GM21367 (cell line): Measurements from ENCODE around the gene SMO.
A peak's percentile ranks its signal among the peaks of the same experiment; 100 is the strongest.

Experiments
- ATAC-seq: cut with Tn5 transposase; IDR thresholded peaks from one replicate; pipeline ENCODE4 v1.9.1; 2021; ENCODE audit not compliant: unreplicated experiment

Gene SMO

DNA sequence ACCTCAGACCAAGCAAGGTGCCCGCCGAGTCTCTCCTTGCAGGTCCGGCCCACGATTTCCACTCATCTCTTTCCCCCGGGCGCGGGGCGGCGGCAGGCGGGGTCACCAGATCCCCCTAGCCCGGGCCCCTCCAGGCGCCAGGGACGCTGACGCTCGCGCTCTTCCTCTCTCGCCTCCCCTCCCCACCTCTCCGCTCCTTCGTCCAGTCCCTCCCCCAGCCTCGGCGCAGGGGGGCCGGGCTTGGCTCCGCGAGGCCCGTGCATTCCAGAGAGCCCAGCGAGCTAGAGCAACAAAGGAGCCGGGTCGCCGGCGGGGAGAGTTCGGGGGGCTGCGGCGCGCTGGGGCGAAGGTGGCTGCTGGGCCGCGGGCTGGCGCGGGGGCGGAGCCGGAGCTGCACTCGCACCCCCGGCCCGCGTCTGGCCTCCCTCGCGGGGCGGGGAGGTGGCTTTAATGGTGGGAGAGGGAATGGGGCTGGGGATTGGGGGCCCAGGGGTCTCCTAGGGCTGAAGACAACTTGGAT, at the start of gene SMO:
SMO (plus strand) TSS at position 262 of the 520 bp plus-strand sequence. CDS start 519 bp downstream, outside the sequence.
- no peak for ATAC-seq

DNA sequence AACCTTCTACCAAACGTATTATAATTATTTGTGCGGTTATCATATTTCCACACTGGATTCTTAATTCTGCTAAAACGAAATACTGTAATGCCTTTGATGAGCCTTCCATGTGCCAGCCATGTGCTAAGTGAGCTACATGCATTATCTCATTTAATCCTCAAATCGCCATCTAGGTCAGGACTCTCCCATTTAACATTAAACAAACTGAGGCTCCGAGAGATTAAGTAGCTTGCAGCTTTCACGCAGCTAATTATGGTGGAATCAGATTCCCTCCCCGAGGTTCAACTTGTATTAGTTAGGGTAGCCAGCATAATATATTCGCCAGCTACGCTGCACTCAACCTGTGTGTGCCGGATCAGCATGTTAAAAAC, 44.7 kb upstream of the SMO start:
- ATAC-seq, result no peak

DNA sequence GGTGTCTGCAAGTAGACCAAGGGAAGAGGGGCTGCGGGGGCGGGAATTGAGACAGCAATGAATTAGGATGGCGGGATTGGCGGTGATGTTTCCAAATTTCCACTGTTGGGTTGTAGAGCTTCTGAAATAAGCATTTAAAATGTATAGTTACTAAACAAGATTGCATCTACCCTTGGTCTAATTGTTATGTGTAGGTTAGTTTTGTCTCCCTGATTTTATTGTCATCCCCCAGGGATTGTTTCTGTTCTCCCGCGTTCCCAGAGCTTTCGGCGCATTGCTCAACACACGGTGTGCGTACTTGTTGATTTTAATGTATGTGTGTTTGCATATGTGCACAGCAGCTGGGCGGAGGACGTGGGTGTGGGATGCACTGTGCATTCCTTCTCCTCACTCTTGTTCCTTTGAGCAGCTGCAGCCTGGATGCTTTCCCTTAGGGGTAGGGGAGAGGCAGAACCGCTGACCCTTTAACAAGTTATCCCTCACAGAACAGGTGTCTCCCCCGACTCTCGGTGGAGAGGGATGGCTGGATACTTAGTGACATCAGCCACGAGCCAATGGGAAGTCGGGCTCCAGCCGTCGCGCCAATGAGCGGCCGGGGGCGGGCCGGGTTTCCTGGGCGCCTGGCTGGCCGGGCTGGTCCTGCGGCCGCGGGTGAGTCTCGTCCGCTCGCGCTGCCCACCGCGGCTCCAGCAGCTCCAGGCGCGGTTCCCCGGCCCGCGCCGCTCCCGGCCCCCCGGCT, 44.2 kb upstream of the SMO start, which contains the start of gene TSPAN33:
TSPAN33 (plus strand) TSS at position 613 of the 739 bp plus-strand sequence. CDS start 274 bp downstream, outside the sequence.
- ATAC-seq, result peak; percentile 64

DNA sequence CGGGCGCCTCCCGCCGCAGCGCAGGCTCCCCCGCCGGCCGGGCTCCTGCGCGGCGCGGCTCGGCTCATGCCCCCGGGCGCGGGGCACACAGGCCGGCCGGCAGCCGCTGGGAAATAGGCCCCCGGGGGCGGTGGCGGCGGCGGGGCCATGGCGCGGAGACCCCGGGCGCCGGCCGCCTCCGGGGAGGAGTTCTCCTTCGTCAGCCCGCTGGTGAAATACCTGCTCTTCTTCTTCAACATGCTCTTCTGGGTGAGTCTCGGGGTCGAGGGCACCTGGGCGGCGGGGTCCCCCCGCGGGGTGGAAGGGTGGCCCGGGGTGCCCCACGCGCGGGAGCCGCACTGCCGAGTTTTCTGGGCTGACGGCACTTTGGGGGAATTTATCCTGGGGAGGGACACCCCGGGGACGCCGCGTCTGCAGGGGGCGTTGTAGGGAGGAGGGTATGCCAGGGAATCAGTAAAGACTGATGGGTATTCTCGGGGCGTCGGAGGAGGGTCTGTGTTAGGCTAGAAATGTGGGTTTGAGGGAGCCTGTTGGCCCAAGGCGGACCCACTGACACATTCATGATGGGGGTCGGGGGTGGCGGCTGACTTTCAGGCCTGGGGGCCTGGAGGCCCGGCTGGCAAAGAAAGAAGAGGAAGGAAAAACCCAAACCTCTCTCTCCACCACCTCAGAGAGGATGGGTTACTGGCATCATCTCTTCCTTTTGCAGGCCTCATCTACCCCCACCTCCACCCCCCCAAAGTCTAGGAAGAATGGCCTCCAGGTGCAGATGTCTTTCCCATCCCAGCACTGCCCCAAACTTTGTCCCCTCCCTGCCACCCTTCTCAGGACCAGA, 43.4 kb upstream of the SMO start:
- peak; percentile 12 for ATAC-seq

DNA sequence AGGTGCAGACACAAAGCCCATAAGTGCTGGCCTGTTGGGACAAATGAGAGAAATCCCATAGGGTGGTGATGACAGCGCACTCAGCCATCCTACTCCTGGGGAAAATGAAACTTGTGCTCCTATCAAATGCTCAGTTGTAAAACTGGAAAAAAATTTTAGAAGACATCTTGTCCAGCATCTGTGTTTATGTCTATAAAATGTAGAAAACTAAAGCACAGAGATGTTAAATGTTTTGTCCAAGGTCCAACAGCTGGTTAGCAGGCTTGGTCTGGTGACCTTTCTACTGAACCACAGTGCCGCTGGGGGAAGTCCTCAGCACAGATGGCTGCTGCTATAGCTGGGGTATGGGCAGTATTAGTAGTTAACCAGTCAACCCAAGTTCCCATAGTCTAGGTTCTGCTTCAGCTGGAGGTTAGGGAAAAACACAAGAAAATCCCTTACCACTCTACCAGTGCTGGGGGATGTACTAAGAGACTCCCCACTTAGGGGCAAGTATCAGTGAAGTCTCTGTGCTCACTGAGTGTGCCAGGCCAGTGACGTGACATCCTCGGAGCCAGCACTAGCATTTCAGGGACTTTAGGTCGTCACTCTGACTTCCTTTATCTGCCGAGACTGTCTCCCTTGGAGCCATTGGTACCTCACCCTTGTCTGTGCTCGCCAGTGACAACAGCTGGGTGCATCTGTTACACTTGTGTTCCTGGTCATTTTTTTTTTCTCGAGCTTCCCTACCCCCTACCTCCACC, 42.0 kb upstream of the SMO start:
- peak; percentile 43 for ATAC-seq

DNA sequence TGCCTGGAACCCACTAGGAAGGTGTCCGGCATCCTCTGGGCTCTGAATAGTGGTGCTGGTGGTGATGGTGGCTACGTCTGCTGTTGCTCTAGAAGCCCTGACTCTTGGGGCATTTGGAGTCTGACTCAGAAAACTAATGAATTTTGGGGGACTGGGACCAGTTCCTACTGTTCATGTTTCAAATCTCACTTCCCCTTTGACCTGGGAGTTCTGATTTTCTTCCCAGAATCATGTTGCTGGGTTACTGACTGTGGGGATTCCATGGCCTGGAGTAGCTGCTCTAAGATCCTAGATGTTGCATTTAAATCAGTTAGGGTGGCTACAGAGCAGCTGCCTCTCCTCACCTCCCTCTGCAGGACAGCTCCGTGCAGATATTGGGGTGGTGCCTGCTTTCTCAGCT, 40.7 kb upstream of the SMO start:
- ATAC-seq, result no peak

DNA sequence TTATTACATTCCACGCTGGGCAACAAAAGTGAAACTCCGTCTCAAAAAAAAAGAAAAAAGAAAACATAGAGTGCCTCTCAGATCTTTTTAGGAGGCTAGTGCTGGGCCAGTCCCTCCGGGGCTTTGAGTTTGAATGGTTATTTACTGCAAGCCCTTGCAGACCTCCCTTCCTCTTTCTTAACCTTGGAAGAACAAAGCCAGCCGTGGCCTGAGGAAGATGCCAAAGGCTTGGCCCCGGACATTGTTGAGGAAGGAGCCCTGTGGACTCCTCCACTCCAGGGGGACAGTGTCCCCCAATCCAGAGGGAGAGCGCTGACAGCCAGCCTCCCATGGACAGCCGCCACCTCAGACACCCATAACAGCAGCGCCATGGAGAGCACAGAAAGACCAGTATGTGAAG, 38.9 kb upstream of the SMO start:
- no peak for ATAC-seq

DNA sequence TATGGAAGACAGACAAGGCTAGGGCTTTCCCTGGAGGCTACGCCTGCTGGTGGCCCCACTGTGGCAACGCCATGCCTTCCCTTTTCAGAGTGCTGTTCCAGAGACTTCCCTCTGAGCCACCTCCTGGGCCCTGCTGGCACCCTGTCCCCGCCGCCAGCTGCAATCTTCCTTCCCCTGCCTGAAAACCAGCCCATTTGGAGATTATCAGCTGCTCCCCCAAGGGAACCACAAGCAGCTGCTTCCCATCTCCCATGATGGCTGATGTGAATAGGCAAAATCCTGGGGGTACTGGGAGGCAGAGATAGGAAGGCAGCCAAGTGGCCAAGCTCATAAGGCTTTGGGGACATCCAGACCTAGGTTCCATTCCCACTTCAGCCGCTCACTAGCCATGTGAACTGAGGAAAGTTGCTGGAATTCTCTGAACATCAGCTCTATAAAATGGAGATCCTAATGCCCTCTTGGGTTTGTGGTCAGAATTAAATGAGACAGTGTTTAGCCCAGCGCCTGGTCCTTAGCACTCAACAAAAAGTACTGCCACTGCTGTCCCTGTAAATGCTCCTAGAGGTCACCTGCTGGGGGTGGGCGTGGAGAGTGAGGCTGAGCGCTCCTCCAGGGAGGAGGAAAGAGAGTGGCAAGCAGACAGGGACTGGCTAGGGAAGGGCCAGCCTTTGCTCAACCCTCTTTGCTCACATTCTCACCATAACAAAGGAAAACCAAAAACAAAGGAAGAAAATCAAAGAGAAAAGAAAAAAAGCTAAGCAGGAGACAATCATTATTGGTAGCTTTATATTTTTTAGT, 38.0 kb upstream of the SMO start:
- no peak for ATAC-seq

DNA sequence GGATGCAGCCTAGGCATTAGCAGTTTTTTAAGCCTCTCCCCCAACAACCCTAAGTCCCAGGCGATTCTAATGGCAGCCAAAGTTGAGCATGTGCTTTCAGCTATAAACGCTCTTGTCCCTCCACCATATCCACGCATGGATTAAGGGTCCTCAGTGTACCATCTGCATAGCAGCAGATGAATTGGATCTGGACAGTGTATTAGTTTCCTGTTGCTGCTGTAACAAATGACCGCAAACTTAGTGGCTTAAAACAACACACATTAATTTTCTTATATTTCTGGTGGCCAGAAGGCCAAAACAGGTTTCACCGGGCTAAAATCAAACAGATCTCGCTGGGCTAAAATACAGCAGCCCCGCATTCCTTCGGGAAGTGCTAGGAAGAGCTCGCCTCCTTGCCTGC, 30.8 kb upstream of the SMO start:
- no peak for ATAC-seq

DNA sequence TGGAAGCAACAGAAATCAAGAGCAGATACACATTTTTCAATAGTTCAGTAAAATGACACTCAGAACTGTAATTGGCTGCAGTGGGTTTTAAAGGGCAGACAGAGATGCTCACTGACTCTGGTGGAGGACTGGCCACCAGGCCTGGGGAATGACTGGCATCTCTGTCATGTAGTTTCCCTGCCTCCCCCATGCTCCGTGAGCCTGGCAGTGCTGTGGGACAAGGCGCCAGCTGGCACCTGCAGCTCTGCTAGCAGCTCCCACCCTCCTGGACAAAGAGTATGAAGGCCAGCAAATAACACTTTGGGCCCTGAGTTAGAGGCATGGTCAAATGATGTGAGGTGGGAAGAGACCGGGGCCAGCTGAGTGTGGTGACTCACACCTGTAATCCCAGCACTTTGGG, 28.9 kb upstream of the SMO start:
- no peak for ATAC-seq

DNA sequence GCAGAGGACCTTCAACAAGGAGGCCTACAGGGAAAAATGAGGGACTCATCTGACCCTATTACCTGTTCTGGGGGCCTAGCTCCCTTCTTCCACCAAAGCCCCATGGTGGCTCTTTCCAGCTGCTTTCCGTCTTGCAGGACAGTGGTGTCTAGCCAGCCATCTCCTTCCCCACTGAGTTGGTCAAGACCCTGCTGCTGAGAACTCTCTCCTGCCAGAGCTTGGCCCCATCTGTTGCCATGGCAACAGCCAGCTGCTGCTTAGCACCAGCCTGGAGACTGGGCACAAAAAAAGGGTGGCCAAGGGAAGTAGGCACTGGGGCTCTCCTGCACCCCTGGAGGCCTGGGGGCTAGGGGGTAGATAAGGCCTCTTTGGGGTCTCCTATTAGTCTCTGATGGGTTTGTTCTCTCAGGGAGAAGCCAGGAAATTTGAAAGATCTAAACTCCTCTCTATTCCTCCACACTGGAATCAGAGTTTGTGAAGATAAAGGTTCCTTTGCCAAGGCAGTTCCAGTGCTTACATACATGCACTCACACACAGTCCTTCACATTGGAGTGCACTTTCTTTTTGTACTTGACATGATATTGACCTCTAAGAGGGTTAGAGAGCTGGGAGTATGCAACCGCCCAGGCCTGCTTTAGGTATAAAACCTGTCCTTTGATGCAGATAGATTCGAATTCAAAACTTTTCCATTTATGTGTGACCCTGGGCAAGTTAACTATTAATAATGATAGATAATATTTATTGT, 28.1 kb upstream of the SMO start:
- ATAC-seq, result no peak

DNA sequence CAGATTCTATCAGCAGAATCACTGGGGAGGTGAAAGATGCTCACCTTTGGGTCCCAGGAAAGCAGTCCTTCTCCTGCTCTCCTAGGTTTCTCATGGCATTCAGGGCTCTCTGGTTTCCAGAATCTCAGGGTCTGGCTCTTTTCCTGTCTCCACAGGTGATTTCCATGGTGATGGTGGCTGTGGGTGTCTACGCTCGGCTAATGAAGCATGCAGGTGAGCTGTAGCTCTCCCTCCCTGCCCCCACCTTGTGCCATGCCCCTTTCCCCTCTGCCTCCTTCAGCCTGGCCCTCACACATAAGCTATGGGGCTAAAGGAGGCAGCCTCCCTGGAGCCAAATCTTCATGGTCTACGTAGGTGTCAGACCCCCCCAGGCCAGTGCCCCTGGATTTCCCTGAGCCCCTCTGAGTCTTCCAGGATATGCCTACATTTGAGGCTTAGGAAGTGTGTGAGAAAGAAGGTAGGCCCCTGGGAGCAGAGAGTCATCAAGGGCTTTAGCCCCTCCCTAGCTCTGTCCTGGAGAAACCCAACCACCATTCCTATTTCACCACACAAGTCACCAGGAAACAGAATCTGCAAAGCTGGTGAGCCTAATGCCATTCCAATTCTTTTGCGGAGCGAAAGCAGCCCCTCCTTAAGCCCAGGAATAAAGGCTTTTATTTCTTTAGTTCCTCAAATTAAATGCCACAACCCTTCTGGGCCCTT, 26.8 kb upstream of the SMO start:
- no peak for ATAC-seq

DNA sequence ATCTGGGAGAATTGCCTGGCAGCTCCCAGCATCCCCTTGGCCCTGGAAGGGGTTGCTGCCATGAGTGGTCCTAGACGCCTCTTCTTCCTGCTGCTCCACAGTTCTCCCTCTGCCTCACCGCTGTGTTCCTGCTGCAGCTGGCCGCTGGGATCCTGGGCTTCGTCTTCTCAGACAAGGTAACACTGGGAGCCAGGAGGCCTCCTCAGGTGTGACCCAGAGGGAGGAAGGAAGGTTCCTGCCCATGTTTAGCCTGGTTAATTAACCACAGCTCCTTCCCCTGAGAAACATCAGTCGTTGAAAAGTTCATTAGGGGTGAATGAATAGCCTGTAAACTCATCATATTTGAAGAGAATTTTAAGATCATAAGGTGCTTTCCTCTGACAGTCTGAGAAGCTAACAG, 25.7 kb upstream of the SMO start:
- ATAC-seq, result no peak

DNA sequence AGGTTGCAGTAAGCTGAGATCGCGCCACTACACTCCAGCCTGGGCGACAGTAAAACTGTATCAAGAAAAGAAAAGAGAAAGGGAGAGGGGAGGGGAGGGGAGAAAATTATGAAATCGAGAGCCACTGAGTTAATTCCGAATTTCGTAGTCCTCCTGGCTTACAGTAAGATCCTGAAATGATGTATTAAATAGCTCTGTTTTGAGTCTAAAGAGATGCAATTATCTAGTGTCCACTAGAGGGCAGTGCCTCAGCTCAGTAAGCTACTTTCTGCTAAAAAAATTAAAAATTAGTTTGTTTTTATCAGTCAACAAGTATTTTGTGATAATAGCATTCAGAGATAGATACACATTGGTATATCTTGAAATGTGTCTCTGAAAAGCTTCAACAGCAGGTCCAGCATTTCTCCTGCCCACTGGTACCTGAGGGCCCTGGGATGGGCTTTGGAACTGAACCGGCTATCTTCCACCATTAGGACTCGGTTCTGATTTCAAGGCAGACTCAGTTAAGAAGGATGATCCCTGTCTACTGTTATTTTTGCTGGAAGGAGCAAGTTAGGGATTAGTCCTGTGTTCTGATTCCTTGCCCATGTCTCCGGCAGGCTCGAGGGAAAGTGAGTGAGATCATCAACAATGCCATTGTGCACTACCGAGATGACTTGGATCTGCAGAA, 24.4 kb upstream of the SMO start:
- ATAC-seq, result no peak

DNA sequence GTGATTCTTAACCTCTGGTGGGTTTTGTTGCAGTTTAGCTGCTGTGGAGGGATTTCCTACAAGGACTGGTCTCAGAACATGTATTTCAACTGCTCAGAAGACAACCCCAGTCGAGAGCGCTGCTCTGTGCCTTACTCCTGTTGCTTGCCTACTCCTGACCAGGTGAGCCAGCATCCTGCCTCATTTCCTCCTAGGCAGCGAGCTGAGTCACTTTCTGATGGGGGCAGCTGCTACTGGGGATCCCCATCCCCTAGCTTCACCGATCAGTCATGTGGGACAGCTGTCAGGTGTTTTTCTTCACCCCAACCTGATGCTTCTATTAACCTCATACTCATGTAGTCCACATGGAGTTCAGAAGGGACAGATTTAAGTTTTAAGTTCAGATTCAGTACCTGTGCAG, 21.7 kb upstream of the SMO start:
- no peak for ATAC-seq

DNA sequence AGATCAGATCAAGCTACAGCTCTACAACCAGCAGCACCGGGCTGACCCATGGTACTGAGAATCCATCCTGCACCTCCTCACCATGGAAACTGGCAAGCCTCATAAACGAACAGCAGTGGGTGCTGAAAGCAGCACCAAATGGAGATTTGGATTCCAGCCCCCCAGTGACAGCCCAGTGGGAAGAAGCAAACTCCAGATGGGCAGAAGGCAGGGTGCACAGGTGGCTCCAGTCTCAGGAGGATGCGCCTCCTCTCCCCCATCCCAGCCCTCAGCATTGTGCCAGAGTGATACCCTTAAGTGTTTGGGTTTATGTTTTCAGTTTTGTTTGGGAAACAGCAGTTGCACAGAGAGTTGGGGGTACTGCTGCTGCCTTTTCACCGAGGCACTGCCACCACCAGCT, 20.6 kb upstream of the SMO start:
- ATAC-seq, result no peak

DNA sequence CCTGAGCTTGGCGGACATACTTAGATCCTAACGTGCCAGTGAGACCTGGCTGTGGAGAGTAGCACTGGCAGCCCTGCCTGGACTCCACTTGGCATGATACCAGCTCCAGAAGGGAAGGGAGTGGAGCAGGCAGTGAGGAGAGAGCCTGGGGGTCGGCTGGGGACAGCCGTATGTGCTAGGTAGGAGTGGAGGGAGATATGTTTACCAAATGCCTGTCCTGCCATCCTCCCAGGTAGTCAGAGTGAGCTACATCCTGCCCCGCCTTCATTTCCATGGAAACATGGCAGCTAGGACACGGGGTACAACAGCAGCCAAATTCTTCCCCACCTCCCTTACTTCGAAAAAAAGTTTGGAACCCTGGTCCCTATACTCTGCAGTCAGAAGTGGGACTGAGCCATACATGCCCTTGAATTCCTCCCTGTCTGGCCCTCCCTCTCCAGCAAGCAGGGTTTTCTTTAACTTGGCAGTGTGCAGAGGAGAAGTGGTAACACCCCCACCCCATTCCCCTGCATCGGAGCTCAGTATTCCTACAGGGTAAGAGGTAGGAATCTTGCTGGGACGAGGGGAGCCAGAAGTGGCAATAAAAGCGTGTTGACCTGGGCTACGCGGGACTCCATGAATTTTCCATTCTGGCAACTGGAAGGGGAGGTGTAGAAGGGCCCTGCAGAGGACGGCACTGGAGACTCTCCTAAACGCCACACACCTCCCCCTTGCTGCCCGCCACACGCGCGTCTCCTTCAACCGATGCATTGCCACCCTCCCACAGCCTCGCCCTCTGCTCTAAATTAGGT, 20.0 kb upstream of the SMO start:
- ATAC-seq, result no peak

DNA sequence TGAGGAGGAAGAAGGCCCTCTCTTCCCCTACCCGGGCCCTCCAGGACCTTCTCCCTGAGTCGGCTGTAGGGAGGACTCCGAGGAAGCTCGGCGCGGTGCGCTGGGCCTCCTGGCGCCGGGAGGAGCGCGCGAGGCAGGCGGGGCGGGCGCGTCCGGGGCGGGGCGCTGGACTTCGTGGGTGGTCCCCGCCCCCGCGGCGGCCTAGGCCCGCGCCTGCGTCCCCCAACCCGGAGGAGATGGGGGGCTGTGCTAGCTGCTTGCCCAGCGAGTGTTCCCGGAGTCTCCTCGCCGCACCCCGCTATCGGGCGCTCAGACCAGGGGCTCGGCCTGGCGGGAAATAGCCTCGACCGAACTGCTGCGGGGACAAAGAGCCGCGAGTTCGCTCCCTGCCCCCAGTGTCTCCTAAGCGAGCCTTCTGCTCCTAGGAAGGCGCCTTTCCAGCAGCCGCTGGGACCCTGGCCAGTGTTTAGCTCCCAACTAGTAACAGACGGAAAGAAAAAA, 19.2 kb upstream of the SMO start:
- no peak for ATAC-seq
